ENCODE measurements around the gene HSD17B4.

Gene HSD17B4

DNA sequence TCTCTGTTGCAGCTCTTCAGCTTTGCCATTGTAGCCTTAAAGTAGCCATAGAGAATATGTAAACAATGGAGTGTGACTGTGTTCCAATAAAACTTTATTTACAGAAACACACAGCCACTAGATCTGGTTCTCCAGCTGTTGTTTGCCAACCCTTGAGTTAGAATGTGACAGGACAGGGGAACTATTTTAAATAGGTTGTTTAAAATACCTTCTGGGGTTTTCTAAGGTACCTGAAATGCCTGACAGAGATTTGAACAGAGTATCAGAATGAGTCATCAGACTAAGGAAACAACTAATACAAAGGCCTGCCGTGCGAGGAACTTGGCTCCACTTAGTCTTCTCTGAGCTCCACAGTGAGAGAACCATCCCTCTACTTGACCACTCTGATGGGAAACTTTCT lies 85.4 kb downstream of the HSD17B4 start:
- TF ChIP-seq, protein P1, sequence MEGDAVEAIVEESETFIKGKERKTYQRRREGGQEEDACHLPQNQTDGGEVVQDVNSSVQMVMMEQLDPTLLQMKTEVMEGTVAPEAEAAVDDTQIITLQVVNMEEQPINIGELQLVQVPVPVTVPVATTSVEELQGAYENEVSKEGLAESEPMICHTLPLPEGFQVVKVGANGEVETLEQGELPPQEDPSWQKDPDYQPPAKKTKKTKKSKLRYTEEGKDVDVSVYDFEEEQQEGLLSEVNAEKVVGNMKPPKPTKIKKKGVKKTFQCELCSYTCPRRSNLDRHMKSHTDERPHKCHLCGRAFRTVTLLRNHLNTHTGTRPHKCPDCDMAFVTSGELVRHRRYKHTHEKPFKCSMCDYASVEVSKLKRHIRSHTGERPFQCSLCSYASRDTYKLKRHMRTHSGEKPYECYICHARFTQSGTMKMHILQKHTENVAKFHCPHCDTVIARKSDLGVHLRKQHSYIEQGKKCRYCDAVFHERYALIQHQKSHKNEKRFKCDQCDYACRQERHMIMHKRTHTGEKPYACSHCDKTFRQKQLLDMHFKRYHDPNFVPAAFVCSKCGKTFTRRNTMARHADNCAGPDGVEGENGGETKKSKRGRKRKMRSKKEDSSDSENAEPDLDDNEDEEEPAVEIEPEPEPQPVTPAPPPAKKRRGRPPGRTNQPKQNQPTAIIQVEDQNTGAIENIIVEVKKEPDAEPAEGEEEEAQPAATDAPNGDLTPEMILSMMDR (IDR thresholded peaks at IDR 0.05; ENCODE audit: low read depth, low read length) = no peak

DNA sequence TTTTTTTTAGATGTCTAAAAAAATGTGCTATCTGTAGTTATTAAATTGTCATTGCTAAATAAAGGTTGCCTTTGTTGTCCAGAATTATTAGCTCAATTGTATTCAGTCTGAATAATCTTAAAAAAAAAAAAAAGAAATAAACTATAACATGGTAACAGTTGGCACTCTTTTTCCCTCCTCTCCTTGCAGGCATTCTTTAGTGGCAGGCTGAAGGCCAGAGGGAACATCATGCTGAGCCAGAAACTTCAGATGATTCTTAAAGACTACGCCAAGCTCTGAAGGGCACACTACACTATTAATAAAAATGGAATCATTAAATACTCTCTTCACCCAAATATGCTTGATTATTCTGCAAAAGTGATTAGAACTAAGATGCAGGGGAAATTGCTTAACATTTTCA lies 89.4 kb downstream of the HSD17B4 start:
- TF ChIP-seq, protein P1 (IDR thresholded peaks at IDR 0.05; ENCODE audit: low read depth, low read length) = no peak
- no peak overlapping the region for H3K4me3 ChIP-seq (ENCODE audit: low read depth, low read length)

More for the DNA sequence above, 85.4 kb downstream of the HSD17B4 start:
- no peak overlapping the region for H3K4me3 ChIP-seq (ENCODE audit: low read depth, low read length)

DNA sequence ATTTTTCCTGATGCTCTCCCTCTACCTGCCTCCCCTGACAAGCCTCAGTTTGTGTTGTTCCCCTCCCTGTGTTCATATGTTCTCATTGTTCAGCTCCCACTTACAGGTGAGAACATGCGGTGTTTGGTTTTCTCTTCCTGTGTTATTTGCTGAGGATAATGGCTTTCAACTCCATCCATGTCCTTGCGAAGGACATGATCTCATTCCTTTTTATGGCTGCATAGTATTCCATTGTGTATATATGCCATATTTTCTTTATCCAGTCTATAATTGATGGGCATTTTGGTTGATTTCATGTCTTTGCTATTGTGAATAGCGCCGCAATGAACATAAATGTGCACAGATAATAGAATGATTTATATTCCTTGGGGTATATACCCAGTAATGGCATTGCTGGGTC lies 99.5 kb downstream of the HSD17B4 start:
- H3K4me3 ChIP-seq (ENCODE audit: low read depth, low read length) = no peak overlapping the region
- TF ChIP-seq, protein P1 (IDR thresholded peaks at IDR 0.05; ENCODE audit: low read depth, low read length) = no peak

DNA sequence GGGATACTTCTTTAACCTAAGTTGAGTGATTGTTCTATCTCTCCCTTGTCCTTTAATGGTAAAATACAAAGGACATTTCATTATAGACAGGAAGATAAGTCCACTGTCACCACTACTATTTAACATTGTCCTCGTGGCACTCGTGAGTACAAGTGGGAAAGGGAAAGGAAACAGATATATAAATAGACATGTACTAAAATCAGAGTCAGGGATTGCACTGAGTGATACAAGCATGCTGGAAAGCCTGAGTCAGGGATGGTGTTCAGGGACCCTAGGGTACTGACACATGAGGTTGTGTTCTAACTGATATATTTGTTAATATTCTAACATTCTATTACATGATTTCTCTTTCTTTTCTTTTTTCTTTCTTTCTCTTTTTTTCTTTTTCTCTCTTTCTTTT lies 102.3 kb downstream of the HSD17B4 start:
- TF ChIP-seq, protein P1 (IDR thresholded peaks at IDR 0.05; ENCODE audit: low read depth, low read length) = no peak
- no peak overlapping the region for H3K4me3 ChIP-seq (ENCODE audit: low read depth, low read length)

DNA sequence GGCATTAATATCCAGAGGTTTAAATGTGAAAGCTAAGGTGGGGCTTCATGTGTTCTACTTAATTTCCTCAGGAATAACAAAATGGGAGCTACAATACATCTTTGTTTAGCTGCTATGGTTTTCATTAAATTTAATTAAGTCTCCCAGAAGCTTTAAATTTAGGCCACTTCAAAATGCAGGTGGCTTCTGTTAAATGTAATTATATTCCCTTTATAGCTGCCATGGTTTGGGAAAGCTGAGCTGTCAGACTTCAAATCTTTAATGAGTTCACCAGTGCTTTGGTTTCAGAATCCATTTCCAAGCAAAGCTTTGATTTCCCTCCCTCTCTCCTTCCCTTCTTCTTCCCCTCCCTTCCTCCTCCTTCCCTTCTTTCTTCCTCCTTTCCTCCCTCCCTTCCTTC lies 118.6 kb downstream of the HSD17B4 start:
- TF ChIP-seq, protein P1 (IDR thresholded peaks at IDR 0.05; ENCODE audit: low read depth, low read length) = no peak
- H3K4me3 ChIP-seq (ENCODE audit: low read depth, low read length) = no peak overlapping the region

DNA sequence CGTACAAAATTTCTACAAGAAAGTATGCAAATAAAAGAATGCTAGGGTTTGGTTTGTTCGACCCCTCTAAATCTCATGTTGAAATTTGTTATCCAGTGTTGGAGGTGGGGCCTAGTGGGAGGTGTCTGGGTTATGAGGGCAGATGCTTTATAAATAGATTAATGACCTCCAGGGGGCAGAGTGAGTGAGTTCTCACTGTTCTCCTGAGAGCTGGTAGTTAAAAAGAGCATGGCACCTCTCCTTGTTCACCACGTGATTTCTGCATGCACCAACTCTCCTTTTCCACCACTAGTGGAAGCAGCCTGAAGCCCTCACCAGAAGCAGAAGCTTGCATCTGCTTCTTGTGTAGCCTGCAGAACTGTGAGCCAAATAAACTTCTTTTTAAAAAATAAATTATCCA lies 126.6 kb downstream of the HSD17B4 start:
- TF ChIP-seq, protein P1 (IDR thresholded peaks at IDR 0.05; ENCODE audit: low read depth, low read length) = no peak
- H3K4me3 ChIP-seq (ENCODE audit: low read depth, low read length) = no peak overlapping the region

DNA sequence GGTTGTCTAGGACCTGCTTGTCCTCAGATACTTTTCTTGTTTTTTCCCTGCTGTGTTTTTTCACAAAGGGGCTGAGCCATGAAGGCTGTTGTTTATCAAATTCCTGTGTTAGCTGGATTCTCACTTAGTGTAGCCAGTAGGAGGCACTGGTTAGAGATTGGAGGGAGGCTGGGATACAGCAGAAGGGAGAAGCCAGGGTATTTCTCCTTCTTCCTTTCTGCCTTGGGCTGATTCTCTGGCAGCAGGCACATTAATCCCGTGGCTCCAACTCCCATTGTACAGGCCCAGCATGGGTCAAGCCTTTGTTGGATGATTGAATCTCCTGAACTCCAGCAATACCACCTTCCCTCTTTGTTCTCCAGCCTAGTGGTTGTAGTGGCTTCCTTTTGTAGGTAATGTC lies 130.7 kb downstream of the HSD17B4 start:
- H3K4me3 ChIP-seq (ENCODE audit: low read depth, low read length) = no peak overlapping the region
- TF ChIP-seq, protein P1 (IDR thresholded peaks at IDR 0.05; ENCODE audit: low read depth, low read length) = no peak

Measured in WI38 (cell line).